ENCODE results near the gene BRD1. TPM values are rescaled to one million over a fixed set of nuclear protein-coding genes. Genes with fewer than 3 reads are reported as not detected.

BRD1 gene
- total RNA-seq, 4 donors from 2014 or later, result 43.4 to 70.5 (median 50.3) TPM

GRCh38 chr22:49866646-49867045, 39.0 kb upstream of the BRD1 start:
- no peak for DNase-seq
- peaks cover 7 to 21% of the 10 kb centered on the region in 2 donors for H3K9me3 ChIP-seq
- H3K27ac ChIP-seq, result no peak overlapping the region
- intact Hi-C loops (cut with DNase I; ENCODE audit: low total_unique reads), result no loop called here
- H3K27me3 ChIP-seq, result no peaks in the 10 kb centered on the region
- 89 to 93% methylated on average over 7 to 8 of the region's 8 CpGs for WGBS, 2 donors (ENCODE audit: low coverage in 1 of 2)
- no peaks in the 10 kb centered on the region for H3K4me1 ChIP-seq
- H3K36me3 ChIP-seq, result peaks cover 0 to 6% (median 0%) of the 10 kb centered on the region in 4 donors
- H3K4me3 ChIP-seq, result no peak overlapping the region
- TF ChIP-seq CTCF (IDR thresholded peaks at IDR 0.05), result no peak
- TF ChIP-seq EP300 (IDR thresholded peaks at IDR 0.05; ENCODE audit: low read depth), result no peak
- TF ChIP-seq POLR2AphosphoS5 (IDR thresholded peaks at IDR 0.05), result no peak
- no peak for TF ChIP-seq POLR2A (IDR thresholded peaks at IDR 0.05)
- in situ Hi-C loops (cut with MboI; ENCODE audit: low pct_ligation_motif_present in 1 of 4, low pct_unique_long_range_greater_than_20kb in 1 of 4, low sequenced_read_pairs in 3 of 4), result loop anchor here in 1 of 4 donors (25.0 kb wide), 1 partner anchor 96 kb away; the partner anchor contains the start of gene PIM3

GRCh38 chr22:49866134-49866533, 38.5 kb upstream of the BRD1 start:
- H3K9me3 ChIP-seq, result peaks cover 7 to 21% of the 10 kb centered on the region in 2 donors
- H3K36me3 ChIP-seq, result peaks cover 0 to 6% (median 0%) of the 10 kb centered on the region in 4 donors
- intact Hi-C loops (cut with DNase I; ENCODE audit: low total_unique reads) (no loop called here), in situ Hi-C loops (cut with MboI; ENCODE audit: low pct_ligation_motif_present in 1 of 4, low pct_unique_long_range_greater_than_20kb in 1 of 4, low sequenced_read_pairs in 3 of 4) (loop anchor here in 1 of 4 donors (25.0 kb wide), 1 partner anchor 96 kb away; the partner anchor contains the start of gene PIM3)
- no peak for DNase-seq
- H3K27ac ChIP-seq, result no peak overlapping the region
- TF ChIP-seq CTCF (IDR thresholded peaks at IDR 0.05), result no peak
- TF ChIP-seq EP300 (IDR thresholded peaks at IDR 0.05; ENCODE audit: low read depth), result no peak
- no peak for TF ChIP-seq POLR2AphosphoS5 (IDR thresholded peaks at IDR 0.05)
- 41 to 72% methylated on average over 2 of the region's 2 CpGs for WGBS, 2 donors (ENCODE audit: low coverage in 1 of 2)
- no peaks in the 10 kb centered on the region for H3K27me3 ChIP-seq
- no peak overlapping the region for H3K4me3 ChIP-seq
- H3K4me1 ChIP-seq, result no peaks in the 10 kb centered on the region

- in situ Hi-C loops (cut with MboI; ENCODE audit: low pct_ligation_motif_present in 1 of 4, low pct_unique_long_range_greater_than_20kb in 1 of 4, low sequenced_read_pairs in 3 of 4), result loop anchor here in 1 of 4 donors (25.0 kb wide), 1 partner anchor 97 kb away; the partner anchor contains the start of gene PIM3
- peaks cover 7 to 21% of the 10 kb centered on the region in 2 donors for H3K9me3 ChIP-seq
- no peak overlapping the region for H3K27ac ChIP-seq
- WGBS, 2 donors (ENCODE audit: low coverage in 1 of 2), result 95 to 100% methylated on average over 1 to 17 of the region's 17 CpGs
- DNase-seq, result peak; percentile 5
- peaks cover 0 to 6% (median 0%) of the 10 kb centered on the region in 4 donors for H3K36me3 ChIP-seq
- H3K4me3 ChIP-seq, result no peak overlapping the region
- TF ChIP-seq POLR2A (IDR thresholded peaks at IDR 0.05) (no peak), EP300 (IDR thresholded peaks at IDR 0.05; ENCODE audit: low read depth) (no peak), CTCF (IDR thresholded peaks at IDR 0.05) (no peak), POLR2AphosphoS5 (IDR thresholded peaks at IDR 0.05) (no peak)
- intact Hi-C loops (cut with DNase I; ENCODE audit: low total_unique reads), result no loop called here
- H3K27me3 ChIP-seq, result no peaks in the 10 kb centered on the region
- H3K4me1 ChIP-seq, result no peaks in the 10 kb centered on the region
Observed at GRCh38 chr22:49865156-49865555, 37.5 kb upstream of the BRD1 start.

GRCh38 chr22:49863931-49864330, 36.3 kb upstream of the BRD1 start:
- WGBS, 2 donors (ENCODE audit: low coverage in 1 of 2), result 70 to 91% methylated on average over 1 to 6 of the region's 7 CpGs
- Histone ChIP-seq H3K4me3 (no peak overlapping the region), H3K9me3 (peaks cover 7 to 21% of the 10 kb centered on the region in 2 donors), H3K4me1 (no peaks in the 10 kb centered on the region), H3K36me3 (peaks cover 0 to 6% (median 0%) of the 10 kb centered on the region in 4 donors), H3K27me3 (no peaks in the 10 kb centered on the region), H3K27ac (no peak overlapping the region)
- intact Hi-C loops (cut with DNase I; ENCODE audit: low total_unique reads), result no loop called here
- in situ Hi-C loops (cut with MboI; ENCODE audit: low pct_ligation_motif_present in 1 of 4, low pct_unique_long_range_greater_than_20kb in 1 of 4, low sequenced_read_pairs in 3 of 4), result loop anchor here in 1 of 4 donors (25.0 kb wide), 1 partner anchor 98 kb away; the partner anchor contains the start of gene PIM3
- DNase-seq, result peak; percentile 4
- TF ChIP-seq CTCF (IDR thresholded peaks at IDR 0.05) (no peak), POLR2AphosphoS5 (IDR thresholded peaks at IDR 0.05) (no peak), EP300 (IDR thresholded peaks at IDR 0.05; ENCODE audit: low read depth) (no peak), POLR2A (IDR thresholded peaks at IDR 0.05) (no peak)

Data from transverse colon (tissue), 4 donors.